ENCODE data around the gene EVC2. TPM values are rescaled to one million over a fixed set of nuclear protein-coding genes. Genes with fewer than 3 reads are reported as not detected.

Gene EVC2
- total and polyA plus RNA-seq, 9 donors = 4.4 to 7.2 (median 5.4) TPM

DNA sequence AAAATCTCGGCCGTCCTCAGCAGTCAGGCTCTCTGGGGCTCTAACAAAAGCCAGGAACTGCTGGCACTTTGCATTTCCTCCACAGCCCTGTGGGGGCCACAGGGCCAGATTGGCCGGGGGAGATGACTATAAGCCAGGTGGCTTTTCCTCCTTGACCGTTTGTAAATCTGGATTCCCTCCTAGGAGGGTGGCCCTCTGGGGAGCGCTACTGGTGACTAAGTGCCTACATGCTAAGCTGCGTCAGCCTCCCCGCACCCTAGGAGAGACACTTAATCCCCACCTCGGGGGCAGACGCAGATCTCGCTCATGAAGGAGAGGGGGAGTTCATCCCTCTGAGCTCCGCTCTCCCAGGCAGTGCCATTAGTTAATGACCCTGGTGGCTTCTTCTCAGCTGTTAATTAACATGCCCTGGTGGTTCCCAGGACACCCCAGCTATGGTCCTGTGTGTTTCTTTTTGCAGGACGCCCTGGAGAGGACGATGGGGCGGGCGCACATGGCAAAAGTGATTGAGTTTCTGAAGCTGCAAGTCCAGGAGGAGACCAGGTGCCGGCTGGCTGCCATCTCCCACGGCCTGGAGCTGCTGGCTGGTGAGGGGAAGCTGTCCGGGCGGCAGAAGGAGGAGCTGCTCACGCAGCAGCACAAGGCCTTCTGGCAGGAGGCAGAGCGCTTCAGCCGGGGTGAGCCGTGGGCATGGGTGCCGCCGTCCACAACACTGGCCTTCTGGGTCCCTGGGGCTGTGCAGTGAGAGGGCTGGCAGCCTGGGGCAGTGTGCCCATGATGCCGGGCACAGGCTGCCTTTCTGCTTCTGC, 44.2 kb upstream of the EVC2 start:
- H3K27me3 ChIP-seq (ENCODE audit: control insufficient read depth, insufficient read depth, low read length) = no peaks in the 10 kb centered on the region
- no peaks in the 10 kb centered on the region for H3K9me3 ChIP-seq (replicated peaks; ENCODE audit: control insufficient read depth, low read depth, low read length)
- H3K4me1 ChIP-seq (ENCODE audit: control insufficient read depth, insufficient read depth, low read length) = peaks cover 54% of the 10 kb centered on the region
- no peak for DNase-seq
- no peak overlapping the region for H3K4me3 ChIP-seq (ENCODE audit: low read length)
- H3K36me3 ChIP-seq (ENCODE audit: control insufficient read depth, insufficient read depth, low read length) = peaks cover 71% of the 10 kb centered on the region
- no peak overlapping the region for H3K27ac ChIP-seq (ENCODE audit: low read length)
- WGBS (ENCODE audit: insufficient coverage) = 69% methylated on average over 19 of the region's 26 CpGs

DNA sequence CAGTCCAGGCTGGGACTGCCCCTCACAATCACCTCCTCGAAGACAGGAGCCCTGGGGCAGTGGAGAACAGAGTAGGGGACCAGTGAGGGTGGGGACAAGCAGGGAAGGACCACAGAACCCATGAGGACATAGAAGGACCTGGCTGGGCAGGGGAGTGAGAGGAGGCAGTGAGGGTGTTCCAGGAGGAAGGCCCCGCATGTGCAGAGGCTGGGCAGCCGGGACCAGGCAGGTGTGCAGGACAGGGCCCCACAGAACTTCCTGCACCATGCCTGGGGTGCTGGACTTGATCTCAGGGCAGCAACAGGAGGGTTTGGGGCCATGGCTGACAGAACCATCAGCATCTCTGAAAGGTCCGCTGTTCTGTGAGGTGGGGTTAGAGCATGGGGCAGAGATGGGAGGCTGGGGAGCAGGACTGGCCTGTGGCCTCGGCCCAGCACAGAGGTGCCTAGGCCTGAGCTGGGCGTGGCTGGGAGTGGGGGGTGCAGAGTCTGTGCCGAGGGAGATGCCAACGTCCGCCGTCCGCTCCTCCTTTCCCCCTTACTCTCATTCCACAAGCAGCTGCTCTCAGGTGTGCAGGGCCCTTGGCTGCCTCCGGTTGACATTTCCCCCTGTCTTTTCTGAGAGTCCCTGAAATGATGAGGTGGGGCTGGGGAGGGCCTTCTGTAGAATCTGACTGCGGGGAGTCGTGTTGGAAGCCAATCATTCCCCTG, 43.5 kb upstream of the EVC2 start:
- peaks cover 61% of the 10 kb centered on the region for H3K4me1 ChIP-seq (ENCODE audit: control insufficient read depth, insufficient read depth, low read length)
- peak overlapping the region; percentile 10 for H3K27ac ChIP-seq (ENCODE audit: low read length)
- no peak for DNase-seq
- peaks cover 64% of the 10 kb centered on the region for H3K36me3 ChIP-seq (ENCODE audit: control insufficient read depth, insufficient read depth, low read length)
- WGBS (ENCODE audit: insufficient coverage) = 47% methylated on average over 4 of the region's 14 CpGs
- H3K4me3 ChIP-seq (ENCODE audit: low read length) = no peak overlapping the region
- no peaks in the 10 kb centered on the region for H3K9me3 ChIP-seq (replicated peaks; ENCODE audit: control insufficient read depth, low read depth, low read length)
- H3K27me3 ChIP-seq (ENCODE audit: control insufficient read depth, insufficient read depth, low read length) = no peaks in the 10 kb centered on the region

DNA sequence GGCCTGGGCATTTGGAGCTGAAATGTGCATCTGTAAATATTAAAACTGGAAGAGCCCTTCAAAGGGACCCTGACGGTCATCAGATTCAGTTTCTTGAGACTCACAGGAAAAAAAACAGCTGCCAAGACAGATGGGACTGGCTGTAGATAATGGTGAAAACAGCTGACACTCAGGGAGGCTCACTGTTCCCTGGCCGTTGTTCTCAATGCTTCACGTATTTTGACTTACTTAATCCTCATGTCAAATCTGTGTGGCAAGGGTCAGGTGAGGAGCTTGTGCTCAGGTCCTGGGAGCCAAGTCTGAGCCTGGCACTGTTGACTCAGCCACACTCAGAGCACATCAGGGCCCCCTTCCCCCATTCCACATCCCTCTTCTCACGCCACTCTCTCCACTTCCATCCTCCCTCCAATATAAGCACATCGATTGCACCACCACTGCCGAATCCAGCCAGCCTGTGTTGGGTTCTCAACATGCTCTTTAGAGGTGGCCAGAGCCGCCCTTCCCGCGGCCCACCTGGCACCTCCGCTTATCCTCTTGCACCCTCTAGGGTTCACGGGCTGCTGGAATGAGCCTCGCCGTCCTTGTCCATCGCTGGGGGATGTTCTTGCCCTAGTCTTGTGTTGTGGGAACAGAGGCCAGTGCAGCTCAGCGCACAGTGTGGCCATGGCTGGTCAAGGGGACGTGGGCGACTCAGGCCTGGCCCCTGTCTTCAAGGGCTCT, 42.7 kb upstream of the EVC2 start:
- peaks cover 57% of the 10 kb centered on the region for H3K36me3 ChIP-seq (ENCODE audit: control insufficient read depth, insufficient read depth, low read length)
- H3K4me3 ChIP-seq (ENCODE audit: low read length) = no peak overlapping the region
- H3K9me3 ChIP-seq (replicated peaks; ENCODE audit: control insufficient read depth, low read depth, low read length) = no peaks in the 10 kb centered on the region
- DNase-seq = peak; percentile 75
- WGBS (ENCODE audit: insufficient coverage) = 67% methylated on average over 14 of the region's 17 CpGs
- H3K27ac ChIP-seq (ENCODE audit: low read length) = peak overlapping the region; percentile 10
- H3K27me3 ChIP-seq (ENCODE audit: control insufficient read depth, insufficient read depth, low read length) = no peaks in the 10 kb centered on the region
- H3K4me1 ChIP-seq (ENCODE audit: control insufficient read depth, insufficient read depth, low read length) = peaks cover 66% of the 10 kb centered on the region

DNA sequence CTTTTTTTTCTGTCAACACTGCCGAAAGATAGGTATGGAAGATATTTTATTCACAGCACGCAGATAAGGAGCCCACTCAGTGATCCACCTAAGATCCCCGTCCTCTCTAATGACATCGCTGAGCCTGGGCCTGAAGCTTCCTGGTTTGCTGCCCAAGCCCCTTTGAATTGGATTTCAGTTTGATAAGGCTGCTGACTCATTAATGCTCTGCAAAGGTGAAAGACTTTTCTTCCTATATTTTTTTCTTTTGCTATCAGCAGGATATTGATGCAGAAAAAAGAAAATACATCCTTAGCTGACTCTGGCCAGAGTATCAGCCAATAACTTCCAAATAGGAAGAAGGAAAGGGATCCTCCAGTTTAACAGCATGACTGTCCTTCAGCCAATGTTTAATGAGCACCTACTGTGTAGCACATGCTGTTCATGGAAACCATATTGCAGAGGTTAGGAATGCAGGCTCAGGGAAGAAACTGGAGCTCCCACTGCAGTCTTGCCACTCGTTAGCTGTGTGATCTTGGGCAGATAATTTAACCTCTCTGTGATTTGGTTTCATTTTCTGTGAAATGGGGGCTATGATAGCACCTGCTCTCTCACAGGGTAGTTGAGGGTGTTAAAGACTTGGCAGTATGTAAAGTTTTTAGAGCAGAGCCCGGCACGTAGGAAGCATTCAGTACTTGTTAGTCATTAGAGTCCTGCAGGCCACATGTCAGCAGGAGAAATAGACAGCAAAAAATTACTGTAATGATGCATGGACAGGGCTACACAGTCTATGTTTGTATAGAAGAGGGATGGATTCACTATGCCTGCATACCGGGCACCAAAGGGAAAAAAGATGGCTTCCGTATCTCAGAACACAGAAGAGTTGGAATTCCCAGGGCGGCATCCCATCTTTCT, 41.9 kb upstream of the EVC2 start:
- DNase-seq = no peak
- no peaks in the 10 kb centered on the region for H3K9me3 ChIP-seq (replicated peaks; ENCODE audit: control insufficient read depth, low read depth, low read length)
- no peak overlapping the region for H3K4me3 ChIP-seq (ENCODE audit: low read length)
- H3K36me3 ChIP-seq (ENCODE audit: control insufficient read depth, insufficient read depth, low read length) = peaks cover 55% of the 10 kb centered on the region
- WGBS (ENCODE audit: insufficient coverage) = 66% methylated on average over 7 of the region's 10 CpGs
- H3K4me1 ChIP-seq (ENCODE audit: control insufficient read depth, insufficient read depth, low read length) = peaks cover 66% of the 10 kb centered on the region
- peak overlapping the region; percentile 10 for H3K27ac ChIP-seq (ENCODE audit: low read length)
- H3K27me3 ChIP-seq (ENCODE audit: control insufficient read depth, insufficient read depth, low read length) = no peaks in the 10 kb centered on the region

DNA sequence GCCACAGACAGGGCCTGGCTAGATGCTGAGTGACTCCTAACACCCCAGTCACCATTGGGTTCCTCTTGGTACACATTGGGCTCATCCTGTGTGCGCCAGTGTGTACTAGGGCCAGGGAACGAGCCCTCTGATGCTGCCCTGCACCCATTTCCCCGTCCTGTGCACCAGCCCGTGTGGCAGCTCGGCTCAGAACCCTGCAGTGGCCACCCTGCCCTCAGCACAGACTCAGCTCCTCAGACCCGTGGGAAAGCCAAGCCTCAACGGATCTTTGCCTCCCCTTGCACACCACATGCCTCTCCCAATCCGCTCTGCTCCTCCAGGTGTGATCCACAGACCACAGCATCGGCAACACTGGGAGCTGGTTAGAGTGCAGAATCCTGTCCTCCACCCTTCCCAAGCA, 41.2 kb upstream of the EVC2 start:
- peaks cover 49% of the 10 kb centered on the region for H3K36me3 ChIP-seq (ENCODE audit: control insufficient read depth, insufficient read depth, low read length)
- H3K9me3 ChIP-seq (replicated peaks; ENCODE audit: control insufficient read depth, low read depth, low read length) = no peaks in the 10 kb centered on the region
- H3K4me1 ChIP-seq (ENCODE audit: control insufficient read depth, insufficient read depth, low read length) = peaks cover 66% of the 10 kb centered on the region
- H3K4me3 ChIP-seq (ENCODE audit: low read length) = no peak overlapping the region
- no peaks in the 10 kb centered on the region for H3K27me3 ChIP-seq (ENCODE audit: control insufficient read depth, insufficient read depth, low read length)
- H3K27ac ChIP-seq (ENCODE audit: low read length) = no peak overlapping the region
- 87% methylated on average over 9 of the region's 9 CpGs for WGBS (ENCODE audit: insufficient coverage)
- DNase-seq = no peak

DNA sequence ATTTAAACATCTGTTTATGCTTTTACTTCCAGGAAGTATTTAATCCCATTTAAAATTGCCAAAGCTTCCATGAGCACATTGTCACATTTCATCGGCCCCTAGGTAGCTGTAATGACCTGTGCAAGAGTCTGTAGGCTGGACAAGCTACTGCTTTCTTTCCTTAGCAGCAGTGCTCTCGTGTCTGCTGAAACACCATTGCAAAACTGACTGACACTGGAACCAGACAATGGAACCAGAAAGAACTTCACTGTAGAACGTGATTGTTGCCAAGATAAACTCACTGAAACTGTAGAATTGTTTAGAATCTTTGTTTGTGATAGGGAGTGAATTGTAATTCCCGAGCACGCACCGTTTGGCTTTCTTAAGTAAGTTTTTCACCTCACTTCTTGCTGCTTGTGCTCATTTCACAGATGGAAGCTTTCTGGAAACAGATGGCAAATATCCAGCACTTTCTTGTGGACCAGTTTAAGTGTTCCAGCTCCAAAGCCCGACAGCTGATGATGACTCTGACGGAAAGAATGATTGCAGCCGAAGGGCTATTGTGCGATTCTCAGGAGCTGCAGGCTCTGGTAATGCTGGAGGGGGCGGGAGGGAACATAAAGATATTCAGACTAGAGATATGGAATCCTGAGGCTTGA, 39.5 kb upstream of the EVC2 start:
- H3K4me1 ChIP-seq (ENCODE audit: control insufficient read depth, insufficient read depth, low read length) = peaks cover 59% of the 10 kb centered on the region
- H3K36me3 ChIP-seq (ENCODE audit: control insufficient read depth, insufficient read depth, low read length) = peaks cover 43% of the 10 kb centered on the region
- DNase-seq = peak; percentile 93
- H3K9me3 ChIP-seq (replicated peaks; ENCODE audit: control insufficient read depth, low read depth, low read length) = no peaks in the 10 kb centered on the region
- WGBS (ENCODE audit: insufficient coverage) = 18% methylated on average over 4 of the region's 11 CpGs
- H3K27me3 ChIP-seq (ENCODE audit: control insufficient read depth, insufficient read depth, low read length) = no peaks in the 10 kb centered on the region
- peak overlapping the region; percentile 70 for H3K27ac ChIP-seq (ENCODE audit: low read length)
- H3K4me3 ChIP-seq (ENCODE audit: low read length) = no peak overlapping the region

DNA sequence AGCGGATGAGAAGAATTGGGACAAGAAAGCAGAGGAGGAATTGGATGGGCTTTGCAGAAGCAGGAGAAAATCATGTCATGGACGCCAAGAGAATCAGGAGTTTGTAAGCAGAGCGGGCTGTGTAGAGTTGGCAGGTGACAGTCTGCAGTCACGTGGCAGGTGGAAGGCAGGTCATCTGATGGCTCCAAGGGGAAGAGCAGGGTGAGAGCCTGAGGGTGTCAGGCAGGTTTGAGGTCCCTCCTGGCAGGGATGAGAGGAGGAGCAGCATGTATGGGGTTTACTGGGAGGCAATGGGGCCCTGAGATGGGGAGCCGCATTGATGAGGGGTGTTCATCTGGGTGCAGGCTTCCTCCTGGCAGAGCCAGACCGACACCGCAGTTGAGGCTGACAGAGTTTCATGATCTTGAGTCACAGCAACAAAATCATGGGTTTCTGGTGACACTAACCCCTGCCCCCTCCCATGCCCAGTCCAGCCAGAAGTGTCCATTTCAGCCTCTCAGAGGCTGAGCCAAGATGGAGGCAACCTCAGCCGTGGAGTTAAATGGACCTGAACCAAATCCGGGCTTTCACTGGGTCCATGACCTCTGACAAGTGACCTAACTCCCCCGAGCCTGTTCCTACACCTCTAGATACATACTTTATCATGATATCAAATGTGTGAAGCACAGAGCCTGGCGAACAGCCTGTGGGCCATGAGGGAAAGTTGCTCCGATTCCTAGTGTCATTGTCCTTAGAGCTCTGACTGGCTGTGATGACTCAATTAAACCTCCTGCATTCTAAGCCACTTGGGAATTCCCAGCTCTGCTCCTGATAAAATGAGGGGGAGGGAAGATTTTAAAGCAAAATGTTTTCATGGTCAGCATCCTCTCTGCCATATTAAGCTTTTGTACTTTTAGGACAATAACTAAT, 38.7 kb upstream of the EVC2 start:
- WGBS (ENCODE audit: insufficient coverage) = 66% methylated on average over 6 of the region's 12 CpGs
- H3K4me1 ChIP-seq (ENCODE audit: control insufficient read depth, insufficient read depth, low read length) = peaks cover 51% of the 10 kb centered on the region
- H3K27ac ChIP-seq (ENCODE audit: low read length) = peak overlapping the region; percentile 79
- DNase-seq = no peak
- no peak overlapping the region for H3K4me3 ChIP-seq (ENCODE audit: low read length)
- H3K36me3 ChIP-seq (ENCODE audit: control insufficient read depth, insufficient read depth, low read length) = peaks cover 48% of the 10 kb centered on the region
- H3K9me3 ChIP-seq (replicated peaks; ENCODE audit: control insufficient read depth, low read depth, low read length) = no peaks in the 10 kb centered on the region
- no peaks in the 10 kb centered on the region for H3K27me3 ChIP-seq (ENCODE audit: control insufficient read depth, insufficient read depth, low read length)

DNA sequence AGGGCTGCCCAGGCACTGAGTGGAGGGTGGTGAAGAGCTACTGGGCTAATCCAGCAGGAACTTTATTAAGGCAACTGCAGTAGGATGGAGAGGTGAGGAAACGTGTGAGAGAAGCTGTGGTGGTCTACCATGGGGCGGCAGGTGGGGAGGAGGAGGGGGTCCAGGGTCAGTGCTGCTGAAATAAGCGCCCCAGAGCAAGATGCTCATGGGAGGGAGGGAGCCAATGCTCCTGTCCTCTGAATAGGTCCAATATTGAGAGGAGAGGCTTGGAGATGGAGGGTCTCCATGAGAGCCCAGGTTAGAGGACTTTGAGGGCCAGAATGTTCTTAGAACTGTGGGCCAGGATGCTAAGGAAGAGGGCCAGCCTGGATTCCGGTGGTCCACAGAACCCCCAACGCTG, 37.9 kb upstream of the EVC2 start:
- no peak overlapping the region for H3K27ac ChIP-seq (ENCODE audit: low read length)
- WGBS (ENCODE audit: insufficient coverage) = 94% methylated on average over 5 of the region's 5 CpGs
- no peaks in the 10 kb centered on the region for H3K9me3 ChIP-seq (replicated peaks; ENCODE audit: control insufficient read depth, low read depth, low read length)
- H3K36me3 ChIP-seq (ENCODE audit: control insufficient read depth, insufficient read depth, low read length) = peaks cover 49% of the 10 kb centered on the region
- H3K4me3 ChIP-seq (ENCODE audit: low read length) = no peak overlapping the region
- H3K27me3 ChIP-seq (ENCODE audit: control insufficient read depth, insufficient read depth, low read length) = no peaks in the 10 kb centered on the region
- DNase-seq = no peak
- peaks cover 43% of the 10 kb centered on the region for H3K4me1 ChIP-seq (ENCODE audit: control insufficient read depth, insufficient read depth, low read length)
